Stimulated activated naive CD4-positive, alpha-beta T cell (primary cell): Measurements from ENCODE around the gene MRPL4.
"Not testable (repeated sequence)": the region's sequence is repeated elsewhere in the genome, so short reads cannot be mapped to it uniquely, and the experiment has no call there.

ENCODE experiments used
- DNase-seq, 6 experiments: peaks; one replicate each; lab custom pipeline; 2025; lab: John Stamatoyannopoulos, UW

MRPL4 gene

GRCh38 chr19:10260141-10260584, 8.1 kb downstream of the MRPL4 start:
- DNase-seq = no peak

GRCh38 chr19:10262771-10263170, 10.8 kb downstream of the MRPL4 start:
- DNase-seq = no peak

DNA sequence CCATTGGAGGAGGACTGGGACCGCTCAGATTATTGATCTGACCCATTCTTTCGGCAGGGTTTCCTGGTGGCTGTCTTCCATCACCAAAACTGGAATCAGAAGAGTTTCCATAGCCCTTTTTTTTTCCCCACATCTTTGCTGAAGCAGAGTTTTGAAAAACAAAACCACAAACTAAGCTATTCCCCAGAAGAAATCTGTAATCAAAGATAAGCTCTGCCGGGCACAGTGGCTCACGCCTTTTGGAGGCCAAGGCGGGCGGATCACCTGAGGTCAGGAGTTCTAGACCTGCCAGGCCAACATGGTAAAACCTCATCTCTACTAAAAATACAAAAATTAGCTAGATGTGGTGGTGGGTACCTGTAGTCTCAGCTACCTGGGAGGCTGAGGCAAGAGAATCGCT, 14.7 kb downstream of the MRPL4 start:
- DNase-seq = no peak

DNA sequence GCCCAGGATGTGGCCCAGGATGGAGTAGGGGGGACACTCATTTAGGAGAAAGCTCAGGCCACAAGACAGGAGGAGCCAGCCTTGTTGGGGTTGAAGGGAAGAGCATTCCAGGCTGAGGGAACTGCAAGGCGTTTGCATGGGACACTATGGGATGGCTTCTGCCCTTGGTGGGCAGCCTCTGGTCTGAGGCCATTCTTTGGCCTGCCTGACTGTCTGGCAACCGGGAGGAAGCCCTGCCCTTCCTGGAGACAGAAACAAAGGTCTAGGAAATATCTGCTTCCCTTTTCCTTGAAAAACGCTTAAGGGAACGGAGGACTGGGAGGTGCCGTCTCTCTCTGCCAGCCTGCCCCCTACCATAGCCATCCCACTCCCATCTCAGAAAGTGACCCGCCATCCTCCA, 16.1 kb downstream of the MRPL4 start:
- DNase-seq = no peak

DNA sequence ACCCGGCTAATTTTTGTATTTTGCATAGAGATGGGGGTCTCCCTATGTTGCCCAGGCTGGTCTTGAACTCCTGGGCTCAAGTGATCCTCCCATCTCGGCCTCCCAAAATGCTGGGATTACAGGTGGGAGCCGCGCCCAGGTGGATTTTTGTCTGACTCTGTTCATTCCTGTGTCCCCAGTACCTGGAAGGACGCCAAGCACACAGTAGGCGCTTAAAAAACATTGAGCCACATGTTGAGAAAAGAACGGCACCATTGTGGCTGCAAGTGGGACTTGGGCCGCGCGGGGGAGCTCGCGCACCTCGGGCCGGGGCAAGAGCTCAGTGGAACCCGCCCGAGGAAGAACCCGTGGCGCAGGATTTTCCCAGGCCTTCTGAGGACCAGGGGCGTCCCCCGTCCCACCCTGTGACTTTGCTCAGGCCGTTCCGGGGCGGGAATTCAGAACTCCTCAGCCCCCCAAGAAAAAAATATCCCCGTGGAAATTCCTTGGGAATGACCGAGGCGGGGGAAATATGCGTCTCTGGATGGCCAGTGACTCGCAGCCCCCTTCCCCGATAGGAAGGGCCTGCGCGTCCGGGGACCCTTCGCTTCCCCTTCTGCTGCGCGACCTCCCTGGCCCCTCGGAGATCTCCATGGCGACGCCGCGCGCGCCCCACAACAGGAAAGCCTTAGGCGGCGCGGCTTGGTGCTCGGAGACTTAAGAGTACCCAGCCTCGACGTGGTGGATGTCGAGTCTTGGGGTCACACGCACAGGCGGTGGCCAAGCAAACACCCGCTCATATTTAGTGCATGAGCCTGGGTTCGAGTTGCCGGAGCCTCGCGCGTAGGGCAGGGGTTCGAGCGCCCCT, 17.5 kb downstream of the MRPL4 start:
- peak; percentile 68 to 89 (median 81) for DNase-seq

DNA sequence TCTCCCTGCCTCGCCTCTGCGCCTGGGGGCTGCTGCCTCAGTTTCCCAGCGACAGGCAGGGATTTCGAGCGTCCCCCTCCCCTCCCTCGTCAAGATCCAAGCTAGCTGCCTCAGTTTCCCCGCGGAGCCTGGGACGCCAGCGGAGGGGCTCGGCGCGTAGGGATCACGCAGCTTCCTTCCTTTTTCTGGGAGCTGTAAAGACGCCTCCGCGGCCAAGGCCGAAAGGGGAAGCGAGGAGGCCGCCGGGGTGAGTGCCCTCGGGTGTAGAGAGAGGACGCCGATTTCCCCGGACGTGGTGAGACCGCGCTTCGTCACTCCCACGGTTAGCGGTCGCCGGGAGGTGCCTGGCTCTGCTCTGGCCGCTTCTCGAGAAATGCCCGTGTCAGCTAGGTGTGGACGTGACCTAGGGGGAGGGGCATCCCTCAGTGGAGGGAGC, 18.2 kb downstream of the MRPL4 start:
- peak in 2 of 6 experiments; percentile 28 to 49 for DNase-seq

- DNase-seq = peak; percentile 42 to 62 (median 54)
Measured at GRCh38 chr19:10270616-10271394, 18.8 kb downstream of the MRPL4 start, which contains the start of gene ICAM1. Gene ICAM1 (plus strand): TSS chr19:10271120. CDS start chr19:10271160, 40 bp downstream.

DNA sequence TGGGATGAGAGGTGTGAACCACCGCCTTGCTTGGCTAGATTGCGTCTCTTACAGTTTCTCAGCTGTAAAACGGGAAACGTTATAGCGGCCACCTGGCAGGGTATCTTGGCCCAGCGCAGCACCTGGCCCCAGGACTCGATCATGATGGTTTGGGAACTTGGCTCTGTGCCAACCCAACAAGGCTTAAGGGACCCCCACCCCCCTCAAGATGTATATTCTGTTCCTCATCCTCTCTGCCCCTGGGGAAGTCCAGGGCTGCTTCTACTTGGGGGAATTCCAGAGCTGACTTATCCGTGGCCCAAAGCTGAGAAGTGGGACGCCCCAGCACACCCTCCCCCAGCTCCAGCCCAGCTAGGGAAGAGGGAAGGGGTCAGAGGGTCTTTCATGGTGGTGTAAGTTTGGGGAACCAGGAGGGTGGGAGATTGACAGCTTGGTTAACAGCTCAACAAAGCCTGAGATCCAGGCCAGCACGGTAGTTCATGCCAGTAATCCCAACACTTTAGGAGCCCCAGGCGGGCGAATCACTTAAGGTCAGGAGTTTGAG, 19.6 kb downstream of the MRPL4 start:
- DNase-seq = peak in 2 of 6 experiments; percentile 34 to 36

- DNase-seq = no peak
Measured at GRCh38 chr19:10274589-10274988, 22.6 kb downstream of the MRPL4 start.

GRCh38 chr19:10277795-10278589, 26.0 kb downstream of the MRPL4 start:
- no peak for DNase-seq

DNA sequence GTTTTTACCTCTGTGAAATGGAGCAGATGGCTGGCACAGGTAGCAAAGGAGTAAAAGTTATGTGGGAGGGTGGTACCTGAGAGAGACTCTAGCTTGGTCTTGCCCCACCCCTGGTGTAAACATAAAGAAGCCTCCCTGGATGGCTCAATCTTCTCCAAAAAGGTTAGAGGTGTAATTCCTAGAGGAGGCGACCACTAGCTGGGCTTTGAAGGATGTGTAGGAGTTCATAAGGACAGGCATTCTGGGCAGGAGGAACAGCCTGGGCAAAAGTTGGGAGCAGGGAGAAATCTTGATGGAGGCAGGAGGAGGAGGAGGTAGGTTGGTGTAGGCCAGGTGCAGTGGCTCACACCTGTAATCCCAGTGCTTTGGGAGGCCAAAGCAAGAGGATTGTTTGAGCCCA, 26.9 kb downstream of the MRPL4 start:
- DNase-seq = no peak

- DNase-seq = no peak
Measured at GRCh38 chr19:10279737-10280442, 27.9 kb downstream of the MRPL4 start.

DNA sequence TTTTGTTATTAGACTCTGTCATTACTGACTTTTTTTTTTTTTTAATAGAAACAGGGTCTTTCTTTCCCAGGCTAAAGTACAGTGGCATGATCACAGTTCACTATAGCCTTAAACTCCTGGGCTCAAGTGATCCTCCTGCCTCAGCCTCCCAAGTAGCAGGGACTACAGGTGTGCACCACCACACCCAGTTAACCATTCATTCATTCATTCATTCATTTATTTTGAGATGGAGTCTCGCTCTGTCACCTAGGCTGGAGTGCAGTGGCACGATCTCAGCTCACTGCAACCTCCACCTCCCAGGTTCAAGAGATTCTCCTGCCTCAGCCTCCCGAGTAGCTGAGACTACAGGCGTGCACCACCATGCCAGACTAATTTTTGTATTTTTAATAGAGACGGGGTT, 30.0 kb downstream of the MRPL4 start:
- not testable (repeated sequence) for DNase-seq

GRCh38 chr19:10283301-10284064, 31.5 kb downstream of the MRPL4 start:
- DNase-seq = no peak

- no peak for DNase-seq
Measured at GRCh38 chr19:10284065-10284959, 32.3 kb downstream of the MRPL4 start.

DNA sequence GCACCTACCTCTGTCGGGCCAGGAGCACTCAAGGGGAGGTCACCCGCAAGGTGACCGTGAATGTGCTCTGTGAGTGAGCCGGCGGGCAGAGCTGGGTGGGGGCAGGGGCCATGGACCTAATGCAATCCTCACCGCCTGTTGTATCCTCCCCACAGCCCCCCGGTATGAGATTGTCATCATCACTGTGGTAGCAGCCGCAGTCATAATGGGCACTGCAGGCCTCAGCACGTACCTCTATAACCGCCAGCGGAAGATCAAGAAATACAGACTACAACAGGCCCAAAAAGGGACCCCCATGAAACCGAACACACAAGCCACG, 32.9 kb downstream of the MRPL4 start:
- no peak for DNase-seq

DNA sequence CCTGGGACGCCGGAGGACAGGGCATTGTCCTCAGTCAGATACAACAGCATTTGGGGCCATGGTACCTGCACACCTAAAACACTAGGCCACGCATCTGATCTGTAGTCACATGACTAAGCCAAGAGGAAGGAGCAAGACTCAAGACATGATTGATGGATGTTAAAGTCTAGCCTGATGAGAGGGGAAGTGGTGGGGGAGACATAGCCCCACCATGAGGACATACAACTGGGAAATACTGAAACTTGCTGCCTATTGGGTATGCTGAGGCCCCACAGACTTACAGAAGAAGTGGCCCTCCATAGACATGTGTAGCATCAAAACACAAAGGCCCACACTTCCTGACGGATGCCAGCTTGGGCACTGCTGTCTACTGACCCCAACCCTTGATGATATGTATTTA, 33.4 kb downstream of the MRPL4 start:
- no peak for DNase-seq

DNA sequence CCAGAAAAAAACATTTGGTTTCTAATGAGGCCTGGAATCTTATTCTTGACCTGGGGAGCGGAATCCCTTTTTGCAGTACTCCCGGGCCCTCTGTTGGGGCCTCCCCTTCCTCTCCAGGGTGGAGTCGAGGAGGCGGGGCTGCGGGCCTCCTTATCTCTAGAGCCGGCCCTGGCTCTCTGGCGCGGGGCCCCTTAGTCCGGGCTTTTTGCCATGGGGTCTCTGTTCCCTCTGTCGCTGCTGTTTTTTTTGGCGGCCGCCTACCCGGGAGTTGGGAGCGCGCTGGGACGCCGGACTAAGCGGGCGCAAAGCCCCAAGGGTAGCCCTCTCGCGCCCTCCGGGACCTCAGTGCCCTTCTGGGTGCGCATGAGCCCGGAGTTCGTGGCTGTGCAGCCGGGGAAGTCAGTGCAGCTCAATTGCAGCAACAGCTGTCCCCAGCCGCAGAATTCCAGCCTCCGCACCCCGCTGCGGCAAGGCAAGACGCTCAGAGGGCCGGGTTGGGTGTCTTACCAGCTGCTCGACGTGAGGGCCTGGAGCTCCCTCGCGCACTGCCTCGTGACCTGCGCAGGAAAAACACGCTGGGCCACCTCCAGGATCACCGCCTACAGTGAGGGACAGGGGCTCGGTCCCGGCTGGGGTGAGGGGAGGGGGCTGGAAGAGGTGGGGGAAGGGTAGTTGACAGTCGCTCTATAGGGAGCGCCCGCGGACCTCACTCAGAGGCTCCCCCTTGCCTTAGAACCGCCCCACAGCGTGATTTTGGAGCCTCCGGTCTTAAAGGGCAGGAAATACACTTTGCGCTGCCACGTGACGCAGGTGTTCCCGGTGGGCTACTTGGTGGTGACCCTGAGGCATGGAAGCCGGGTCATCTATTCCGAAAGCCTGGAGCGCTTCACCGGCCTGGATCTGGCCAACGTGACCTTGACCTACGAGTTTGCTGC, 35.1 kb downstream of the MRPL4 start, which contains the start of gene ICAM4:
ICAM4 (plus strand) TSS at position 153 of the 935 bp plus-strand sequence; CDS start at position 211, 58 bp downstream.
- DNase-seq = peak in 3 of 6 experiments; percentile 22 to 28 (median 24)
